Suprapubic skin (tissue), 3 donors: Measurements from ENCODE around the gene ANAPC7.

Experiments
- POLR2A ChIP-seq, 2 donors: fragments of 450-650 bp; IDR thresholded peaks; one replicate each; pipeline ENCODE4 v1.6.1; 2017; ENCODE audit warnings: antibody characterized with exemption in 2 of 2, mild to moderate bottlenecking in 2 of 2, moderate library complexity in 2 of 2
- TF ChIP-seq, protein P1 (sequence below), 2 donors: fragments of 200-600 bp in 1 of 2; fragments of 450-650 bp in 1 of 2; sonication (generic) in 1 of 2; IDR thresholded peaks; one replicate each; pipeline ENCODE4 v1.5.1; 2016 to 2019; ENCODE audit warnings: antibody characterized with exemption in 2 of 2, mild to moderate bottlenecking in 1 of 2, moderate library complexity in 1 of 2

DNA sequence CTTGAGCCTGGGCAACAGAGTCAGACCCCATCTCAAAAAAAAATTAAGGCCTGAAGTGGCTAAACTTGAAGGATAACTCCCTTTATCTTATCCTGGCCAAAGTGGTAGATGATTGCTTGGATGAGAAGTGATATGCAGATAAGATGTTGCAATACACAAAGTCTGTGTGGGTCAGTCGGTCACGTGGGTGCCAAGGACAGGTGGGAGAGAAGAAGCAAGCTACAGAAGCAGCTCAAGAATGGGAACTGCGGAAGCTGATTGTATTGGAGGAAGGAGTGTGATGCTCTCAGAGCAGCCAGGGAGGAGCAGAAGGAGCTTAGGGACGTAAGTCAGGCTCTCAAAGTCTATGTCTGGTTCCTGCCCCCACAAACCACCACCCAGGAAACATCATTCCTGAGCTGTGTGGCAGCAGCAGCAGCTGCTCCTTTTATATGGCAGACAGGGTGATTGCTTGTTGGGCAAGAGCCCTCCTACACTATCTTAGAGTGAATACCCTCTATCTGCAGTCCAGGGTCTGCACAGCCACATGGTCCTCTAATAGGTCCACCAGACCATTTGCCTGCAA, 67.9 kb downstream of the ANAPC7 start:
- TF ChIP-seq POLR2A (IDR thresholded peaks at IDR 0.05): no peak
- TF ChIP-seq, protein P1, sequence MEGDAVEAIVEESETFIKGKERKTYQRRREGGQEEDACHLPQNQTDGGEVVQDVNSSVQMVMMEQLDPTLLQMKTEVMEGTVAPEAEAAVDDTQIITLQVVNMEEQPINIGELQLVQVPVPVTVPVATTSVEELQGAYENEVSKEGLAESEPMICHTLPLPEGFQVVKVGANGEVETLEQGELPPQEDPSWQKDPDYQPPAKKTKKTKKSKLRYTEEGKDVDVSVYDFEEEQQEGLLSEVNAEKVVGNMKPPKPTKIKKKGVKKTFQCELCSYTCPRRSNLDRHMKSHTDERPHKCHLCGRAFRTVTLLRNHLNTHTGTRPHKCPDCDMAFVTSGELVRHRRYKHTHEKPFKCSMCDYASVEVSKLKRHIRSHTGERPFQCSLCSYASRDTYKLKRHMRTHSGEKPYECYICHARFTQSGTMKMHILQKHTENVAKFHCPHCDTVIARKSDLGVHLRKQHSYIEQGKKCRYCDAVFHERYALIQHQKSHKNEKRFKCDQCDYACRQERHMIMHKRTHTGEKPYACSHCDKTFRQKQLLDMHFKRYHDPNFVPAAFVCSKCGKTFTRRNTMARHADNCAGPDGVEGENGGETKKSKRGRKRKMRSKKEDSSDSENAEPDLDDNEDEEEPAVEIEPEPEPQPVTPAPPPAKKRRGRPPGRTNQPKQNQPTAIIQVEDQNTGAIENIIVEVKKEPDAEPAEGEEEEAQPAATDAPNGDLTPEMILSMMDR (IDR thresholded peaks at IDR 0.05): no peak
